Measurements from ENCODE around the gene DENND5A.
"Not testable (repeated sequence)": the region's sequence is repeated elsewhere in the genome, so short reads cannot be mapped to it uniquely, and the experiment has no call there.

Gene DENND5A

GRCh38 chr11:9203691-9204311 is 61.3 kb downstream of the DENND5A start:
- no peak for DNase-seq (ENCODE audit: low read depth)
- TF ChIP-seq CTCF (conservative IDR thresholded peaks at IDR 0.05; ENCODE audit: low read depth, low read length), result peak; percentile 35
- no peak overlapping the region for H3K4me3 ChIP-seq (ENCODE audit: low read depth, low read length)

GRCh38 chr11:9201372-9202162 is 63.6 kb downstream of the DENND5A start:
- no peak for TF ChIP-seq CTCF (conservative IDR thresholded peaks at IDR 0.05; ENCODE audit: low read depth, low read length)
- DNase-seq (ENCODE audit: low read depth), result no peak

GRCh38 chr11:9200471-9200870 is 64.7 kb downstream of the DENND5A start:
- no peak for TF ChIP-seq CTCF (conservative IDR thresholded peaks at IDR 0.05; ENCODE audit: low read depth, low read length)
- H3K4me3 ChIP-seq (ENCODE audit: low read depth, low read length), result no peak overlapping the region
- DNase-seq (ENCODE audit: low read depth), result no peak

More at GRCh38 chr11:9201372-9202162, 63.6 kb downstream of the DENND5A start:
- no peak overlapping the region for H3K4me3 ChIP-seq (ENCODE audit: low read depth, low read length)

GRCh38 chr11:9193316-9193715 is 71.8 kb downstream of the DENND5A start:
- TF ChIP-seq CTCF (conservative IDR thresholded peaks at IDR 0.05; ENCODE audit: low read depth, low read length), result no peak
- no peak overlapping the region for H3K4me3 ChIP-seq (ENCODE audit: low read depth, low read length)
- DNase-seq (ENCODE audit: low read depth), result no peak

GRCh38 chr11:9192561-9192960 is 72.6 kb downstream of the DENND5A start:
- no peak overlapping the region for H3K4me3 ChIP-seq (ENCODE audit: low read depth, low read length)
- DNase-seq (ENCODE audit: low read depth), result no peak
- no peak for TF ChIP-seq CTCF (conservative IDR thresholded peaks at IDR 0.05; ENCODE audit: low read depth, low read length)

- not testable (repeated sequence) for DNase-seq (ENCODE audit: low read depth); H3K4me3 ChIP-seq (ENCODE audit: low read depth, low read length)
These were observed 74.7 kb downstream of the DENND5A start for GRCh38 chr11:9190326-9191016.

GRCh38 chr11:9188860-9189259 is 76.3 kb downstream of the DENND5A start:
- not testable (repeated sequence) for H3K4me3 ChIP-seq (ENCODE audit: low read depth, low read length); DNase-seq (ENCODE audit: low read depth)
